ENCODE data around the gene NARF. TPM values are rescaled to one million over a fixed set of nuclear protein-coding genes. Genes with fewer than 3 reads are reported as not detected.

The NARF gene
- total RNA-seq (43.9 and 54.9 TPM in 2 replicates), polyA plus RNA-seq (91.8 and 96.2 TPM in 2 replicates)

GRCh38 chr17:82458179-82458884, at the start of gene NARF:
NARF (plus strand) TSS chr17:82458741; CDS start chr17:82458804, 63 bp downstream.
- H3K79me2 ChIP-seq = peaks cover 23% of the 10 kb centered on the region
- H2AFZ ChIP-seq = peak within 1 kb of the TSS; percentile 31
- H3K27me3 ChIP-seq = no peaks in the 10 kb centered on the region
- peak within 1 kb of the TSS; percentile 99 for H3K27ac ChIP-seq
- TF ChIP-seq EZH2phosphoT487 (IDR thresholded peaks at IDR 0.05; ENCODE audit: low read depth, severe bottlenecking, unreplicated experiment) (no peak), EZH2 (IDR thresholded peaks at IDR 0.05; ENCODE audit: borderline replicate concordance) (no peak)
- TF ChIP-seq, protein P1, sequence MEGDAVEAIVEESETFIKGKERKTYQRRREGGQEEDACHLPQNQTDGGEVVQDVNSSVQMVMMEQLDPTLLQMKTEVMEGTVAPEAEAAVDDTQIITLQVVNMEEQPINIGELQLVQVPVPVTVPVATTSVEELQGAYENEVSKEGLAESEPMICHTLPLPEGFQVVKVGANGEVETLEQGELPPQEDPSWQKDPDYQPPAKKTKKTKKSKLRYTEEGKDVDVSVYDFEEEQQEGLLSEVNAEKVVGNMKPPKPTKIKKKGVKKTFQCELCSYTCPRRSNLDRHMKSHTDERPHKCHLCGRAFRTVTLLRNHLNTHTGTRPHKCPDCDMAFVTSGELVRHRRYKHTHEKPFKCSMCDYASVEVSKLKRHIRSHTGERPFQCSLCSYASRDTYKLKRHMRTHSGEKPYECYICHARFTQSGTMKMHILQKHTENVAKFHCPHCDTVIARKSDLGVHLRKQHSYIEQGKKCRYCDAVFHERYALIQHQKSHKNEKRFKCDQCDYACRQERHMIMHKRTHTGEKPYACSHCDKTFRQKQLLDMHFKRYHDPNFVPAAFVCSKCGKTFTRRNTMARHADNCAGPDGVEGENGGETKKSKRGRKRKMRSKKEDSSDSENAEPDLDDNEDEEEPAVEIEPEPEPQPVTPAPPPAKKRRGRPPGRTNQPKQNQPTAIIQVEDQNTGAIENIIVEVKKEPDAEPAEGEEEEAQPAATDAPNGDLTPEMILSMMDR (IDR thresholded peaks at IDR 0.05; ENCODE audit: poor library complexity) = no peak
- H3K9me3 ChIP-seq (ENCODE audit: low read depth) = no peaks in the 10 kb centered on the region
- no peaks in the 10 kb centered on the region for H3K36me3 ChIP-seq (replicated peaks; ENCODE audit: insufficient read depth, low read depth)
- DNase-seq (ENCODE audit: low spot score) = peak; percentile 99
- peak within 1 kb of the TSS; percentile 94 for H3K4me2 ChIP-seq
- H4K20me1 ChIP-seq (ENCODE audit: insufficient read depth, poor library complexity, severe bottlenecking) = peaks cover 5% of the 10 kb centered on the region
- 1% methylated on average over 77 of the region's 85 CpGs for WGBS (ENCODE audit: low lambda C conversion rate, missing lambda C conversion rate)
- H3K4me3 ChIP-seq = peak within 1 kb of the TSS; percentile 79
- H3K4me1 ChIP-seq (ENCODE audit: insufficient read depth) = peaks cover 22% of the 10 kb centered on the region
- no peaks in the 10 kb centered on the region for H3K9me2 ChIP-seq (replicated peaks; ENCODE audit: insufficient read depth)

- Histone ChIP-seq H3K4me2 (no peak overlapping the region), H3K9me3 (ENCODE audit: low read depth) (no peaks in the 10 kb centered on the region), H3K27me3 (no peaks in the 10 kb centered on the region), H3K79me2 (no peaks in the 10 kb centered on the region), H3K4me3 (no peak overlapping the region), H3K9me2 (replicated peaks; ENCODE audit: insufficient read depth) (no peaks in the 10 kb centered on the region), H3K4me1 (ENCODE audit: insufficient read depth) (no peaks in the 10 kb centered on the region), H4K20me1 (ENCODE audit: insufficient read depth, poor library complexity, severe bottlenecking) (no peaks in the 10 kb centered on the region), H3K27ac (no peak overlapping the region), H3K36me3 (replicated peaks; ENCODE audit: insufficient read depth, low read depth) (no peaks in the 10 kb centered on the region), H2AFZ (no peak overlapping the region)
- no peak for DNase-seq (ENCODE audit: low spot score)
- WGBS (ENCODE audit: low lambda C conversion rate, missing lambda C conversion rate) = 94% methylated on average over 16 of the region's 21 CpGs
- TF ChIP-seq EZH2phosphoT487 (IDR thresholded peaks at IDR 0.05; ENCODE audit: low read depth, severe bottlenecking, unreplicated experiment) (no peak), EZH2 (IDR thresholded peaks at IDR 0.05; ENCODE audit: borderline replicate concordance) (no peak)
- TF ChIP-seq, protein P1 (IDR thresholded peaks at IDR 0.05; ENCODE audit: poor library complexity) = no peak
Measured at GRCh38 chr17:82408938-82409318, 49.6 kb upstream of the NARF start.

DNA sequence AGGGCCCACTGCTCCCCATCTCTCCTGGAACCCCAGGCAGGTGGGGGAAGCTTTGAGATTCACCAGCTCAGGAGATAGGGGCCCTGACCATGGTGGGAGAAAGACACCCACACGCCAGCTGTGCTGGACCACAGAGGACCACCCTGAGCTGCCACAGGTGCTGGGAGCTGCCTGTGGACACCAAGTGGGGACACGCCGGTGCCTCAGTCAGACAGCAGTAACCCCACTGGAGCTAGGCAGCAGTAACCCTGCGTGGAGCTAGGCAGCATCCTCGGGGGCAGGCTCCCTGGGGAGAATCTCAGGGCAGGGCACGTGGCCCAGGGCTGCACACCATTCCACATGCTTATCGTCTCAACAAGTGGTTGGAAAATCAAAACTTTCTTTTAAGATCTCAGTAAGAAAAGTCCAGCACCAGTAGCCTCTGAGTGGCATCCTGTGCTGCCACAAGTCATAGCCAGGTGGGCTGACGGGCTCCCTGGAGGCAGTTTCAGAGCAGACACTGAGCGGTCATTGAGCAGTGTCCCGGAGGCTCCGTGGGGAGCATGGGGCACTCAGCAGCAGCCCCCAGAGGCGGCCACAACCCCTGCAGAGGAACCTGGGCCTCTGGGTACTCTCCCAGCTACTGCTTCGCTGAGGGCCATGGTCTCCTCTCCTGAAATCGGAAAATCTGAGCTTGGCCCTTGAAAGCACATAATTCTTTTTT, 48.4 kb upstream of the NARF start:
- no peak overlapping the region for H2AFZ ChIP-seq
- no peak overlapping the region for H3K4me2 ChIP-seq
- H3K4me3 ChIP-seq = no peak overlapping the region
- H3K9me3 ChIP-seq (ENCODE audit: low read depth) = no peaks in the 10 kb centered on the region
- TF ChIP-seq EZH2phosphoT487 (IDR thresholded peaks at IDR 0.05; ENCODE audit: low read depth, severe bottlenecking, unreplicated experiment) (no peak), EZH2 (IDR thresholded peaks at IDR 0.05; ENCODE audit: borderline replicate concordance) (no peak)
- TF ChIP-seq, protein P1 (IDR thresholded peaks at IDR 0.05; ENCODE audit: poor library complexity) = no peak
- H3K27ac ChIP-seq = no peak overlapping the region
- H3K4me1 ChIP-seq (ENCODE audit: insufficient read depth) = no peaks in the 10 kb centered on the region
- H3K79me2 ChIP-seq = no peaks in the 10 kb centered on the region
- no peak for DNase-seq (ENCODE audit: low spot score)
- no peaks in the 10 kb centered on the region for H3K27me3 ChIP-seq
- 92% methylated on average over 14 of the region's 14 CpGs for WGBS (ENCODE audit: low lambda C conversion rate, missing lambda C conversion rate)
- H3K36me3 ChIP-seq (replicated peaks; ENCODE audit: insufficient read depth, low read depth) = no peaks in the 10 kb centered on the region
- H4K20me1 ChIP-seq (ENCODE audit: insufficient read depth, poor library complexity, severe bottlenecking) = peaks cover 2% of the 10 kb centered on the region
- no peaks in the 10 kb centered on the region for H3K9me2 ChIP-seq (replicated peaks; ENCODE audit: insufficient read depth)
